Duodenal mucosa (tissue), 2 donors: ENCODE data around the gene BATF3.

Experiments
- H3K27ac ChIP-seq: one replicate; pipeline ENCODE4 v1.7.0; 2013; ENCODE audit warnings: low read depth, low read length
- H3K27me3 ChIP-seq, 2 donors: one replicate each; pipeline ENCODE4 v1.7.0; 2013; ENCODE audit warnings: low read length in 2 of 2, control low read depth in 1 of 2; ENCODE audit not compliant: insufficient read depth in 2 of 2, control insufficient read depth in 1 of 2
- H3K36me3 ChIP-seq, 2 donors: one replicate each; pipeline ENCODE4 v1.7.0; 2013; ENCODE audit warnings: low read length in 2 of 2, control low read depth in 1 of 2; ENCODE audit not compliant: insufficient read depth in 2 of 2, control insufficient read depth in 1 of 2
- H3K4me1 ChIP-seq, 2 donors: one replicate each; pipeline ENCODE4 v1.7.0; 2013; ENCODE audit warnings: low read length in 2 of 2, control low read depth in 1 of 2; ENCODE audit not compliant: insufficient read depth in 2 of 2, control insufficient read depth in 1 of 2
- H3K4me3 ChIP-seq, 2 donors: one replicate each; pipeline ENCODE4 v1.7.0; 2013; ENCODE audit warnings: low read length in 2 of 2, low read depth in 1 of 2
- H3K9ac ChIP-seq, 2 donors: one replicate each; pipeline ENCODE4 v1.7.0; 2013; ENCODE audit warnings: low read length in 2 of 2, low read depth in 1 of 2
- H3K9me3 ChIP-seq, 2 donors: one replicate each; pipeline ENCODE4 v1.7.0; 2013; ENCODE audit warnings: low read length in 2 of 2, control low read depth in 1 of 2; ENCODE audit not compliant: control insufficient read depth in 1 of 2

BATF3 gene

GRCh38 chr1:212685429-212685828 lies 14.2 kb downstream of the BATF3 start:
- Histone ChIP-seq H3K9me3 (no peaks in the 10 kb centered on the region), H3K27ac (no peak overlapping the region), H3K9ac (no peak overlapping the region), H3K27me3 (no peaks in the 10 kb centered on the region), H3K4me1 (peaks cover 3 to 4% of the 10 kb centered on the region in 2 donors), H3K36me3 (no peaks in the 10 kb centered on the region), H3K4me3 (no peak overlapping the region)

GRCh38 chr1:212684521-212685090 lies 15.0 kb downstream of the BATF3 start:
- no peaks in the 10 kb centered on the region for H3K36me3 ChIP-seq
- no peak overlapping the region for H3K9ac ChIP-seq
- H3K9me3 ChIP-seq, result no peaks in the 10 kb centered on the region
- H3K4me3 ChIP-seq, result no peak overlapping the region
- no peaks in the 10 kb centered on the region for H3K27me3 ChIP-seq
- peaks cover 3 to 4% of the 10 kb centered on the region in 2 donors for H3K4me1 ChIP-seq
- no peak overlapping the region for H3K27ac ChIP-seq

GRCh38 chr1:212684076-212684475 lies 15.6 kb downstream of the BATF3 start:
- H3K9ac ChIP-seq, result no peak overlapping the region
- H3K27me3 ChIP-seq, result no peaks in the 10 kb centered on the region
- H3K36me3 ChIP-seq, result no peaks in the 10 kb centered on the region
- no peak overlapping the region for H3K4me3 ChIP-seq
- no peak overlapping the region for H3K27ac ChIP-seq
- H3K9me3 ChIP-seq, result no peaks in the 10 kb centered on the region
- peaks cover 3 to 4% of the 10 kb centered on the region in 2 donors for H3K4me1 ChIP-seq

DNA sequence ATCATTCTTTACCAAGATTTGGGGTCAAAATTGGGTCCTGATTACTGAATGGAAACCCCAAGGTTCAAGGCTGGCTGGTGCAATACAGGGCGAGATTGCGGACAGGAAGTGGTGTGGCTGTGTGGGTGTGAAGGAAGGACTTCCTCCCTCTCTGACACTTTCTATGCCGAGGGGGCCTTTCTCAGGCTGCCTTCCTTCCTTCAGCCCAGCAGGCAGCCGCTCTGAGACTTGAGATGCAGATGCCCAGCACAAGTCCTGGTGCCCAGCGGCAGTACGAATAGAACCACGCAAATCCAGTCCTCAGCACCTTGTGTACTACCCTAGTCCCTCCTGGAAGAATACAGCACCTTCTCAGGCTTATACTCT lies 16.3 kb downstream of the BATF3 start:
- Histone ChIP-seq H3K4me1 (peaks cover 3 to 4% of the 10 kb centered on the region in 2 donors), H3K9me3 (no peaks in the 10 kb centered on the region), H3K27me3 (no peaks in the 10 kb centered on the region), H3K27ac (no peak overlapping the region), H3K9ac (no peak overlapping the region), H3K4me3 (no peak overlapping the region), H3K36me3 (no peaks in the 10 kb centered on the region)

GRCh38 chr1:212680680-212681389 lies 18.8 kb downstream of the BATF3 start:
- no peak overlapping the region for H3K27ac ChIP-seq
- H3K9me3 ChIP-seq, result no peaks in the 10 kb centered on the region
- peaks cover 3 to 4% of the 10 kb centered on the region in 2 donors for H3K4me1 ChIP-seq
- H3K36me3 ChIP-seq, result no peaks in the 10 kb centered on the region
- no peaks in the 10 kb centered on the region for H3K27me3 ChIP-seq
- H3K4me3 ChIP-seq, result no peak overlapping the region
- H3K9ac ChIP-seq, result no peak overlapping the region

GRCh38 chr1:212678456-212679410 lies 20.9 kb downstream of the BATF3 start:
- no peak overlapping the region for H3K27ac ChIP-seq
- H3K27me3 ChIP-seq, result no peaks in the 10 kb centered on the region
- no peaks in the 10 kb centered on the region for H3K9me3 ChIP-seq
- H3K4me1 ChIP-seq, result peaks cover 3 to 4% of the 10 kb centered on the region in 2 donors
- no peak overlapping the region for H3K9ac ChIP-seq
- no peak overlapping the region for H3K4me3 ChIP-seq
- no peaks in the 10 kb centered on the region for H3K36me3 ChIP-seq

DNA sequence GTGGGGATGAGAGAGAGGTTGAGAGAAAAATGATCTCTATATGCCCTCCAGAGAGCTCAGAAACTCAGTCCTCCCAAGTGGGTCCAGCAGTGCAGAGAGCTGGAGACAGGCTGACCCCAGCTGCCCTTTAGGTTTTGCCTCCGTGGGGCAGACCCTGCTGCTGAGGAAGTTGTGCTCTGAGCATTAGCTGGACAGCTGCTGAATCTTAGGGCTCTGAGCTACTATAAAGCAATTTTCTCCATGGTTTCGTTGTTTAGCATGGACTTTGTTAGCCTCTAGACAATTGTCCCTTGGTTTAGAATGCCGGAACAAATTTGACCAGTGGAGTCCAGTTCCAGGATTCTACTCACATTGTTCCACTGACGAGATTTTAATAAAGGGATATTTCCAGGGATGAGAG lies 22.1 kb downstream of the BATF3 start:
- H3K27me3 ChIP-seq, result no peaks in the 10 kb centered on the region
- H3K4me3 ChIP-seq, result no peak overlapping the region
- H3K9me3 ChIP-seq, result no peaks in the 10 kb centered on the region
- H3K4me1 ChIP-seq, result peaks cover 0 to 3% of the 10 kb centered on the region in 2 donors
- no peaks in the 10 kb centered on the region for H3K36me3 ChIP-seq
- H3K27ac ChIP-seq, result no peak overlapping the region
- no peak overlapping the region for H3K9ac ChIP-seq

GRCh38 chr1:212677136-212677535 lies 22.5 kb downstream of the BATF3 start:
- H3K27me3 ChIP-seq, result no peaks in the 10 kb centered on the region
- no peak overlapping the region for H3K27ac ChIP-seq
- H3K4me3 ChIP-seq, result no peak overlapping the region
- H3K36me3 ChIP-seq, result no peaks in the 10 kb centered on the region
- H3K9me3 ChIP-seq, result no peaks in the 10 kb centered on the region
- no peak overlapping the region for H3K9ac ChIP-seq
- H3K4me1 ChIP-seq, result no peaks in the 10 kb centered on the region

- H3K36me3 ChIP-seq, result no peaks in the 10 kb centered on the region
- H3K27ac ChIP-seq, result no peak overlapping the region
- H3K27me3 ChIP-seq, result peaks cover 0 to 3% of the 10 kb centered on the region in 2 donors
- no peaks in the 10 kb centered on the region for H3K9me3 ChIP-seq
- no peak overlapping the region for H3K9ac ChIP-seq
- H3K4me1 ChIP-seq, result peaks cover 0 to 4% of the 10 kb centered on the region in 2 donors
- no peak overlapping the region for H3K4me3 ChIP-seq
Observed at GRCh38 chr1:212675675-212676074, 24.0 kb downstream of the BATF3 start.

DNA sequence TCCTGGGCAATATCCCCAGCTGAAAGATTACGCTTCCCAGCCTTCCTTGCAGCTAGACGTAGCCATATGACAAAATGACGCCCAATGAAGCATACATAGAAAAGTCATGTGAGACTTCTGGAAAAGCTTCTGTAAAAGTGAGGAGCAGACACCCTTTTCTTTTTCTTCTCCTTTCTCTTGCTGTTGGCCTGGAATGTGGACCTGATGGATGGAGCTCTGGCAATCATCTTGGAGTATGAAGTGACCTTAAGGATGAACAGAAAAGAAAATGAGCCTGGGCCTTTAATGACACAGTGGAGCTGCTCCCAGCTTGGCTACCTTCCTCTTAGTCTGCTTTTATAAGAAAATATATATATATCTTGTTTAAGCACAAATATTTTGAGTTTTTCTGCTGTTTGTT lies 24.8 kb downstream of the BATF3 start:
- H3K36me3 ChIP-seq, result no peaks in the 10 kb centered on the region
- no peak overlapping the region for H3K9ac ChIP-seq
- no peak overlapping the region for H3K27ac ChIP-seq
- H3K27me3 ChIP-seq, result peaks cover 0 to 3% of the 10 kb centered on the region in 2 donors
- H3K4me1 ChIP-seq, result peaks cover 0 to 4% of the 10 kb centered on the region in 2 donors
- no peak overlapping the region for H3K4me3 ChIP-seq
- no peaks in the 10 kb centered on the region for H3K9me3 ChIP-seq
